ENCODE results near the gene NUP62. TPM values are rescaled to one million over a fixed set of nuclear protein-coding genes. Genes with fewer than 3 reads are reported as not detected.
A peak's percentile ranks its signal among the peaks of the same experiment; 100 is the strongest.

Gene NUP62
- polyA plus RNA-seq, 1 donor from 2014 or later = 62.9 TPM

- Mint-ChIP-seq H3K4me3 (peak overlapping the region; percentile 63 to 91 (median 80)), H3K27me3 (no peaks in the 10 kb centered on the region), H3K4me1 (peaks cover 0 to 13% (median 4%) of the 10 kb centered on the region in 3 donors), H3K36me3 (no peaks in the 10 kb centered on the region), H3K9me3 (no peaks in the 10 kb centered on the region), H3K27ac (peak overlapping the region in 2 of 3 donors; percentile 69 to 76)
These were observed 38.7 kb downstream of the NUP62 start for GRCh38 chr19:49890349-49891311.

- Mint-ChIP-seq H3K4me1 (peaks cover 0 to 9% (median 4%) of the 10 kb centered on the region in 3 donors), H3K9me3 (no peaks in the 10 kb centered on the region), H3K4me3 (peak overlapping the region; percentile 63 to 91 (median 80)), H3K27me3 (no peaks in the 10 kb centered on the region), H3K27ac (peak overlapping the region in 1 of 3 donors; percentile 76), H3K36me3 (no peaks in the 10 kb centered on the region)
These were observed 39.5 kb downstream of the NUP62 start for GRCh38 chr19:49889687-49890348.

GRCh38 chr19:49889038-49889686, 40.1 kb downstream of the NUP62 start:
- H3K27ac Mint-ChIP-seq = peak overlapping the region in 2 of 3 donors; percentile 32 to 81
- H3K4me3 Mint-ChIP-seq = peak overlapping the region in 2 of 4 donors; percentile 17 to 87
- H3K27me3 Mint-ChIP-seq = no peaks in the 10 kb centered on the region
- no peaks in the 10 kb centered on the region for H3K36me3 Mint-ChIP-seq
- no peaks in the 10 kb centered on the region for H3K9me3 Mint-ChIP-seq
- peaks cover 0 to 9% (median 4%) of the 10 kb centered on the region in 3 donors for H3K4me1 Mint-ChIP-seq

- no peaks in the 10 kb centered on the region for H3K9me3 Mint-ChIP-seq
- H3K27me3 Mint-ChIP-seq = no peaks in the 10 kb centered on the region
- H3K4me1 Mint-ChIP-seq = peaks cover 0 to 9% (median 4%) of the 10 kb centered on the region in 3 donors
- peak overlapping the region in 1 of 4 donors; percentile 87 for H3K4me3 Mint-ChIP-seq
- H3K27ac Mint-ChIP-seq = peak overlapping the region in 2 of 3 donors; percentile 32 to 81
- H3K36me3 Mint-ChIP-seq = no peaks in the 10 kb centered on the region
These were observed 40.8 kb downstream of the NUP62 start for GRCh38 chr19:49888510-49888824.

GRCh38 chr19:49887665-49888509, 41.4 kb downstream of the NUP62 start:
- H3K36me3 Mint-ChIP-seq = peaks cover 2% of the 10 kb centered on the region
- peaks cover 0 to 9% (median 4%) of the 10 kb centered on the region in 3 donors for H3K4me1 Mint-ChIP-seq
- H3K27ac Mint-ChIP-seq = peak overlapping the region in 1 of 3 donors; percentile 32
- H3K27me3 Mint-ChIP-seq = no peaks in the 10 kb centered on the region
- no peak overlapping the region for H3K4me3 Mint-ChIP-seq
- no peaks in the 10 kb centered on the region for H3K9me3 Mint-ChIP-seq

- Mint-ChIP-seq H3K9me3 (no peaks in the 10 kb centered on the region), H3K4me3 (no peak overlapping the region), H3K4me1 (peaks cover 0 to 9% (median 4%) of the 10 kb centered on the region in 3 donors), H3K36me3 (peaks cover 2% of the 10 kb centered on the region), H3K27me3 (no peaks in the 10 kb centered on the region), H3K27ac (no peak overlapping the region)
These were observed 42.2 kb downstream of the NUP62 start for GRCh38 chr19:49887037-49887664.

- Mint-ChIP-seq H3K4me3 (no peak overlapping the region), H3K36me3 (peaks cover 2% of the 10 kb centered on the region), H3K9me3 (no peaks in the 10 kb centered on the region), H3K27ac (no peak overlapping the region), H3K27me3 (no peaks in the 10 kb centered on the region), H3K4me1 (peaks cover 0 to 2% (median 0%) of the 10 kb centered on the region in 3 donors)
These were observed 44.5 kb downstream of the NUP62 start for GRCh38 chr19:49884760-49885159.

GRCh38 chr19:49884109-49884508, 45.2 kb downstream of the NUP62 start:
- H3K9me3 Mint-ChIP-seq = no peaks in the 10 kb centered on the region
- H3K27ac Mint-ChIP-seq = no peak overlapping the region
- no peaks in the 10 kb centered on the region for H3K27me3 Mint-ChIP-seq
- no peak overlapping the region for H3K4me3 Mint-ChIP-seq
- peaks cover 2% of the 10 kb centered on the region for H3K36me3 Mint-ChIP-seq
- peaks cover 0 to 3% (median 0%) of the 10 kb centered on the region in 3 donors for H3K4me1 Mint-ChIP-seq

GRCh38 chr19:49883094-49883493, 46.2 kb downstream of the NUP62 start:
- Mint-ChIP-seq H3K9me3 (no peaks in the 10 kb centered on the region), H3K27ac (peak overlapping the region in 1 of 3 donors; percentile 86), H3K4me1 (peaks cover under 1 to 10% (median 3%) of the 10 kb centered on the region in 3 donors), H3K4me3 (no peak overlapping the region), H3K27me3 (peaks cover under 1% of the 10 kb centered on the region), H3K36me3 (peaks cover 4% of the 10 kb centered on the region)

GRCh38 chr19:49882643-49883042, 46.7 kb downstream of the NUP62 start:
- peaks cover 3 to 12% (median 6%) of the 10 kb centered on the region in 3 donors for H3K4me1 Mint-ChIP-seq
- no peak overlapping the region for H3K4me3 Mint-ChIP-seq
- no peaks in the 10 kb centered on the region for H3K9me3 Mint-ChIP-seq
- H3K36me3 Mint-ChIP-seq = peaks cover 4% of the 10 kb centered on the region
- H3K27ac Mint-ChIP-seq = no peak overlapping the region
- peaks cover 2% of the 10 kb centered on the region for H3K27me3 Mint-ChIP-seq

GRCh38 chr19:49881672-49882394, 47.5 kb downstream of the NUP62 start:
- H3K27me3 Mint-ChIP-seq = peaks cover 2% of the 10 kb centered on the region
- no peaks in the 10 kb centered on the region for H3K9me3 Mint-ChIP-seq
- H3K36me3 Mint-ChIP-seq = peaks cover 4% of the 10 kb centered on the region
- H3K4me3 Mint-ChIP-seq = no peak overlapping the region
- H3K27ac Mint-ChIP-seq = peak overlapping the region in 1 of 3 donors; percentile 50
- peaks cover 3 to 12% (median 6%) of the 10 kb centered on the region in 3 donors for H3K4me1 Mint-ChIP-seq

GRCh38 chr19:49881186-49881585, 48.1 kb downstream of the NUP62 start:
- H3K9me3 Mint-ChIP-seq = no peaks in the 10 kb centered on the region
- no peak overlapping the region for H3K4me3 Mint-ChIP-seq
- peaks cover 2% of the 10 kb centered on the region for H3K27me3 Mint-ChIP-seq
- H3K4me1 Mint-ChIP-seq = peaks cover 3 to 10% (median 6%) of the 10 kb centered on the region in 3 donors
- H3K36me3 Mint-ChIP-seq = peaks cover 4% of the 10 kb centered on the region
- H3K27ac Mint-ChIP-seq = peak overlapping the region in 1 of 3 donors; percentile 50

GRCh38 chr19:49880162-49880869, 49.0 kb downstream of the NUP62 start:
- peaks cover 3 to 15% (median 6%) of the 10 kb centered on the region in 3 donors for H3K4me1 Mint-ChIP-seq
- H3K27ac Mint-ChIP-seq = no peak overlapping the region
- H3K36me3 Mint-ChIP-seq = peaks cover 4% of the 10 kb centered on the region
- H3K4me3 Mint-ChIP-seq = no peak overlapping the region
- no peaks in the 10 kb centered on the region for H3K9me3 Mint-ChIP-seq
- H3K27me3 Mint-ChIP-seq = peaks cover 2% of the 10 kb centered on the region
